ENCODE results near the gene CACNA1I.

CACNA1I gene

DNA sequence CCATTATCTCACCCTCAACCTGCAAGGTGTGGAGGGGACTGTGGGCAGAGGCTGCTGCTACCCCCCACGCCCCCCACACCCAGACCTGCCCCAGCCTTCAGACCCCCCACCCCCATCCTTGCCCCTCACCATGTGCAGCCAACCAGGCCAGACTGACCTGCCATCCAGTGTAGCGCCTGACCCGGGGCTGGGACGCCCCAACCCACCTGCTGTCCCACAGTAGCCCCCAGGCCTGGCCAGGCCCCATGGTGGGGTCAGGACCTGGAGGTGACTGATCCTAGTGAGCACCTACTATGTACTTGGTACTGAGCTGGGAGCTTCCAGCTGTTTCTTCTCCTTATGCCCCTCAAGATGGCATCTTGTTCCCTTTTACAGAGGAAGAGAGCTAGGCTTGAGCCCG lies 113.1 kb downstream of the CACNA1I start:
- TF ChIP-seq MAX (IDR thresholded peaks at IDR 0.05; ENCODE audit: low read depth, low read length) (no peak), POLR2A (IDR thresholded peaks at IDR 0.05; ENCODE audit: extremely low read depth, insufficient read length) (no peak), MYC (IDR thresholded peaks at IDR 0.05; ENCODE audit: low read depth, low read length) (no peak), CTCF (IDR thresholded peaks at IDR 0.05; ENCODE audit: low read depth, low read length) (no peak)
- H3K4me3 ChIP-seq (ENCODE audit: low read depth, low read length) = no peak overlapping the region
- DNase-seq (ENCODE audit: low read depth) = no peak

DNA sequence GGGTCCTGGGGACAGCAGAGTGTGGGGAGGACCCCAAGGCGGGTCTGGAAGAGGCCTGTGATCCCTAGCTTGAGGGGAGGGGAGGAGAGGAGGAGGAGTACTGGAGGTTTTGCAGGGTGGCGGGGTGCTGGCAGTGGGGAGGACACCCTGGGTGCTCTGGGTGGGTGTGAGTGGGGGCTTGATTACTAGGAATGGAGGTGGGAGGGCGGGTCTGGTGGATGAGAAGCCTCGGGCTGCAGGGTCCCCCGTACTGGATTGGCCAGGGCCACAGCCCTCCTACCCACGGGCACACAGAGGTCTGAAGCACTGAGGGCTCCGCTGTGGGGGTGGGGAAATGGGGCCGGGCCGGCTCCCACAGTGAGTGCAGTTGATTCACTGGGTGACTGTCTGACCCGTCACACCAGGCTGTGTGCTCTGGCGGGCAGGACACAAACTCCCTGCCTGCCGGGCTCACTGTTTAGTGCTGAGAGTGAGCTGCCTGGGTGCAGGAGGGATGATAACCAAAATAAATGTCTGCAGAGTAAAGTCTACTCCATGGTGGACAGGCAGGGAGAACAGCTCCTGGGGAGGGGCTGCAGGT lies 114.2 kb downstream of the CACNA1I start:
- DNase-seq (ENCODE audit: low read depth) = no peak
- no peak overlapping the region for H3K4me3 ChIP-seq (ENCODE audit: low read depth, low read length)
- TF ChIP-seq MAX (IDR thresholded peaks at IDR 0.05; ENCODE audit: low read depth, low read length) (no peak), CTCF (IDR thresholded peaks at IDR 0.05; ENCODE audit: low read depth, low read length) (no peak), POLR2A (IDR thresholded peaks at IDR 0.05; ENCODE audit: extremely low read depth, insufficient read length) (no peak), MYC (IDR thresholded peaks at IDR 0.05; ENCODE audit: low read depth, low read length) (no peak)

DNA sequence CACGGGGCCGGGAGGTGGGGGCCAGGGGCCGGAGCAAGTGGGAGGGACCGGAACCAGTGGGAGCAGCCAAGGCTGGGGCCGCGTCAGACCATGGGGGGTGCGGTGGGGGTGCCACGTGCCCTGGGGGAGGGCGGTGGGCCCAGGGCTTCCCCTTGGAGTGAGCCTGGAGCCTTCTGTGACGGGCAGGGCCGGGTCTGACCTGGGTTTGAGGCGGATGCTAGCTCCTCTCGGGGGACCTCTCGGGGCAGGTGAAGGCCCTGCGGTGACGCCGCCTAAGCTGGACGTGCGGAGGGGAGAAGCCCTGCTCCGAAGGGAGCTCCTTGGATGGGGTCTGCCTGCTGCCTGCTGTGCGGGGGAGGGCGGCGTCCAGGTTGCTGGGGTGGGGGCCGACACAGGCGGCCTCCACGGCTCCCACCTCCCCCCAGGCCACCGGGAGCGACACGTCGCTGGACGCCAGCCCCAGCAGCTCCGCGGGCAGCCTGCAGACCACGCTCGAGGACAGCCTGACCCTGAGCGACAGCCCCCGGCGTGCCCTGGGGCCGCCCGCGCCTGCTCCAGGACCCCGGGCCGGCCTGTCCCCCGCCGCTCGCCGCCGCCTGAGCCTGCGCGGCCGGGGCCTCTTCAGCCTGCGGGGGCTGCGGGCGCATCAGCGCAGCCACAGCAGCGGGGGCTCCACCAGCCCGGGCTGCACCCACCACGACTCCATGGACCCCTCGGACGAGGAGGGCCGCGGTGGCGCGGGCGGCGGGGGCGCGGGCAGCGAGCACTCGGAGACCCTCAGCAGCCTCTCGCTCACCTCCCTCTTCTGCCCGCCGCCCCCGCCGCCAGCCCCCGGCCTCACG lies 115.0 kb downstream of the CACNA1I start:
- no peak overlapping the region for H3K4me3 ChIP-seq (ENCODE audit: low read depth, low read length)

DNA sequence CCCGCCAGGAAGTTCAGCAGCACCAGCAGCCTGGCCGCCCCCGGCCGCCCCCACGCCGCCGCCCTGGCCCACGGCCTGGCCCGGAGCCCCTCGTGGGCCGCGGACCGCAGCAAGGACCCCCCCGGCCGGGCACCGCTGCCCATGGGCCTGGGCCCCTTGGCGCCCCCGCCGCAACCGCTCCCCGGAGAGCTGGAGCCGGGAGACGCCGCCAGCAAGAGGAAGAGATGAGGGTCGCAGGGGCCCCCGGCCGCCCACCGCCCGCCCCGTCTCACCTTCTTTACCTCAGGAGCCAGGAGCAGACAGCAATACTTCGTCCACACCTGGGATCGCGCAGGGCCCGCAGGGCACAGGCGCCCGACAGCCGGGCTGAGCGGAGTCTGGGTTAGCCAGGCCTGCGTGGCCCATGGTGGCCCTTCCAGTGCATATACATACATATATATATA lies 115.6 kb downstream of the CACNA1I start:
- DNase-seq (ENCODE audit: low read depth) = no peak
- no peak overlapping the region for H3K4me3 ChIP-seq (ENCODE audit: low read depth, low read length)
- TF ChIP-seq POLR2A (IDR thresholded peaks at IDR 0.05; ENCODE audit: extremely low read depth, insufficient read length) (no peak), CTCF (IDR thresholded peaks at IDR 0.05; ENCODE audit: low read depth, low read length) (no peak), MYC (IDR thresholded peaks at IDR 0.05; ENCODE audit: low read depth, low read length) (no peak), MAX (IDR thresholded peaks at IDR 0.05; ENCODE audit: low read depth, low read length) (no peak)

More for the DNA sequence above, 115.0 kb downstream of the CACNA1I start:
- no peak for DNase-seq (ENCODE audit: low read depth)
- no peak for TF ChIP-seq MAX (IDR thresholded peaks at IDR 0.05; ENCODE audit: low read depth, low read length)
- TF ChIP-seq POLR2A (IDR thresholded peaks at IDR 0.05; ENCODE audit: extremely low read depth, insufficient read length) = no peak
- no peak for TF ChIP-seq MYC (IDR thresholded peaks at IDR 0.05; ENCODE audit: low read depth, low read length)
- TF ChIP-seq CTCF (IDR thresholded peaks at IDR 0.05; ENCODE audit: low read depth, low read length) = no peak

GRCh38 chr22:39686776-39687525 lies 116.4 kb downstream of the CACNA1I start:
- H3K4me3 ChIP-seq (ENCODE audit: low read depth, low read length) = no peak overlapping the region
- no peak for DNase-seq (ENCODE audit: low read depth)
- TF ChIP-seq MYC (IDR thresholded peaks at IDR 0.05; ENCODE audit: low read depth, low read length) = no peak
- no peak for TF ChIP-seq MAX (IDR thresholded peaks at IDR 0.05; ENCODE audit: low read depth, low read length)
- TF ChIP-seq CTCF (IDR thresholded peaks at IDR 0.05; ENCODE audit: low read depth, low read length) = no peak
- TF ChIP-seq POLR2A (IDR thresholded peaks at IDR 0.05; ENCODE audit: extremely low read depth, insufficient read length) = no peak
